NT2/D1 (cell line): ENCODE data around the gene ERBB4.

Source experiments
- DNase-seq: peaks from one replicate; pipeline ENCODE4 v3.0.0-alpha.2; 2011; ENCODE audit warnings: low read depth, low spot score
- H3K27me3 ChIP-seq: 2 replicates; pipeline ENCODE4 v1.6.0; 2011; ENCODE audit warnings: mild to moderate bottlenecking; ENCODE audit not compliant: insufficient read length, insufficient read depth
- H3K36me3 ChIP-seq: 2 replicates; pipeline ENCODE4 v1.6.1; 2011; ENCODE audit warnings: mild to moderate bottlenecking, low read length, mixed read lengths; ENCODE audit not compliant: insufficient read depth, insufficient read length
- H3K4me1 ChIP-seq: 2 replicates; pipeline ENCODE4 v1.5.1; 2011; ENCODE audit not compliant: insufficient read depth, insufficient read length
- H3K4me3 ChIP-seq: 2 replicates; pipeline ENCODE4 v1.5.1; 2011; ENCODE audit warnings: low read depth; ENCODE audit not compliant: insufficient read length
- H3K9ac ChIP-seq: 2 replicates; pipeline ENCODE4 v1.6.0; 2011; ENCODE audit warnings: low read depth; ENCODE audit not compliant: insufficient read length
- H3K9me3 ChIP-seq: 2 replicates; pipeline ENCODE4 v1.5.1; 2011; ENCODE audit warnings: mild to moderate bottlenecking, low read length; ENCODE audit not compliant: insufficient read depth
- SUZ12 ChIP-seq: IDR thresholded peaks from 2 replicates; pipeline ENCODE4 v1.6.1; 2011; ENCODE audit not compliant: insufficient read length, insufficient read depth; ENCODE audit errors: extremely low read depth
- YY1 ChIP-seq: IDR thresholded peaks from 2 replicates; pipeline ENCODE4 v1.6.1; 2011; ENCODE audit not compliant: insufficient read length, insufficient read depth
- ZNF274 ChIP-seq: IDR thresholded peaks from 2 replicates; pipeline ENCODE4 v1.6.1; 2011; ENCODE audit warnings: mild to moderate bottlenecking, low read depth, low read length

The ERBB4 gene

GRCh38 chr2:212271583-212271982 lies 267.0 kb downstream of the ERBB4 start:
- H3K27me3 ChIP-seq: no peaks in the 10 kb centered on the region

GRCh38 chr2:212269005-212269404 lies 269.6 kb downstream of the ERBB4 start:
- no peak overlapping the region for H3K9ac ChIP-seq
- no peaks in the 10 kb centered on the region for H3K4me1 ChIP-seq
- TF ChIP-seq YY1: no peak
- TF ChIP-seq SUZ12: no peak
- TF ChIP-seq ZNF274: no peak
- H3K36me3 ChIP-seq: no peaks in the 10 kb centered on the region
- H3K27me3 ChIP-seq: no peaks in the 10 kb centered on the region
- H3K4me3 ChIP-seq: no peak overlapping the region
- no peaks in the 10 kb centered on the region for H3K9me3 ChIP-seq
- DNase-seq: no peak

More at GRCh38 chr2:212271583-212271982, 267.0 kb downstream of the ERBB4 start:
- Histone ChIP-seq H3K4me3 (no peak overlapping the region), H3K9me3 (no peaks in the 10 kb centered on the region), H3K4me1 (no peaks in the 10 kb centered on the region), H3K36me3 (no peaks in the 10 kb centered on the region), H3K9ac (no peak overlapping the region)
- TF ChIP-seq ZNF274 (no peak), YY1 (no peak), SUZ12 (no peak)
- no peak for DNase-seq

- H3K9me3 ChIP-seq: no peaks in the 10 kb centered on the region
- no peaks in the 10 kb centered on the region for H3K27me3 ChIP-seq
- H3K4me3 ChIP-seq: no peak overlapping the region
- H3K4me1 ChIP-seq: no peaks in the 10 kb centered on the region
- DNase-seq: no peak
- no peak overlapping the region for H3K9ac ChIP-seq
- TF ChIP-seq ZNF274 (no peak), YY1 (no peak), SUZ12 (no peak)
- H3K36me3 ChIP-seq: no peaks in the 10 kb centered on the region
Measured at GRCh38 chr2:212266297-212266696, 272.3 kb downstream of the ERBB4 start.

GRCh38 chr2:212265777-212266176 lies 272.8 kb downstream of the ERBB4 start:
- H3K27me3 ChIP-seq: no peaks in the 10 kb centered on the region
- H3K36me3 ChIP-seq: no peaks in the 10 kb centered on the region
- no peak overlapping the region for H3K9ac ChIP-seq

GRCh38 chr2:212264187-212264586 lies 274.4 kb downstream of the ERBB4 start:
- Histone ChIP-seq H3K4me3 (no peak overlapping the region), H3K36me3 (no peaks in the 10 kb centered on the region), H3K4me1 (no peaks in the 10 kb centered on the region), H3K27me3 (no peaks in the 10 kb centered on the region), H3K9ac (no peak overlapping the region), H3K9me3 (no peaks in the 10 kb centered on the region)
- no peak for TF ChIP-seq SUZ12
- TF ChIP-seq YY1: no peak
- no peak for TF ChIP-seq ZNF274
- no peak for DNase-seq

More at GRCh38 chr2:212265777-212266176, 272.8 kb downstream of the ERBB4 start:
- no peak for TF ChIP-seq SUZ12
- no peak for TF ChIP-seq ZNF274
- no peak for TF ChIP-seq YY1
- Histone ChIP-seq H3K9me3 (no peaks in the 10 kb centered on the region), H3K4me1 (no peaks in the 10 kb centered on the region), H3K4me3 (no peak overlapping the region)
- no peak for DNase-seq

GRCh38 chr2:212259226-212259625 lies 279.4 kb downstream of the ERBB4 start:
- Histone ChIP-seq H3K36me3 (no peaks in the 10 kb centered on the region), H3K27me3 (no peaks in the 10 kb centered on the region), H3K4me3 (no peak overlapping the region), H3K9me3 (no peaks in the 10 kb centered on the region), H3K4me1 (no peaks in the 10 kb centered on the region), H3K9ac (no peak overlapping the region)
- TF ChIP-seq YY1 (no peak), ZNF274 (no peak), SUZ12 (no peak)
- no peak for DNase-seq

GRCh38 chr2:212254339-212254738 lies 284.3 kb downstream of the ERBB4 start:
- DNase-seq: no peak
- H3K9me3 ChIP-seq: no peaks in the 10 kb centered on the region
- H3K9ac ChIP-seq: no peak overlapping the region
- no peaks in the 10 kb centered on the region for H3K27me3 ChIP-seq
- H3K4me1 ChIP-seq: no peaks in the 10 kb centered on the region
- H3K4me3 ChIP-seq: no peak overlapping the region
- no peak for TF ChIP-seq YY1
- TF ChIP-seq ZNF274: no peak
- TF ChIP-seq SUZ12: no peak
- H3K36me3 ChIP-seq: no peaks in the 10 kb centered on the region

- no peaks in the 10 kb centered on the region for H3K27me3 ChIP-seq
- no peak for DNase-seq
- H3K4me3 ChIP-seq: no peak overlapping the region
- no peaks in the 10 kb centered on the region for H3K4me1 ChIP-seq
- no peaks in the 10 kb centered on the region for H3K9me3 ChIP-seq
- no peak for TF ChIP-seq YY1
- no peak for TF ChIP-seq ZNF274
- no peak for TF ChIP-seq SUZ12
- H3K9ac ChIP-seq: no peak overlapping the region
- no peaks in the 10 kb centered on the region for H3K36me3 ChIP-seq
Measured at GRCh38 chr2:212249451-212249850, 289.2 kb downstream of the ERBB4 start.
